HCT116 (cell line): ENCODE results near the gene TPSD1. TPM values are rescaled to one million over a fixed set of nuclear protein-coding genes. Genes with fewer than 3 reads are reported as not detected.

Experiments used
- ATAC-seq: fragments of 200-7000 bp; cut with Tn5 transposase; 2 replicates; pipeline ENCODE4 v1.9.1; 2020; ENCODE audit warnings: mild to moderate bottlenecking, moderate library complexity
- BruUV-seq: library from RNA; stranded (reverse); fragments of 400-500 nt; replicated peaks from 2 replicates; lab custom pipeline; 2021; lab: Mats Ljungman, UMichigan
- CTCF ChIA-PET: fragments of 300-600 bp; sonication (Branson Sonifier 250); formaldehyde crosslinking; loops from one replicate; lab custom pipeline; 2021; ENCODE audit warnings: antibody characterized with exemption; lab: Charles Lee
- POLR2A ChIA-PET: fragments of 300-600, 350-600 bp; sonication (Branson Sonifier 250); formaldehyde crosslinking; loops from one replicate; lab custom pipeline; 2021; ENCODE audit warnings: antibody characterized with exemption; lab: Charles Lee
- RAD21 ChIA-PET, 2 experiments: fragments of 300-600 bp; sonication (Branson Sonifier 250); formaldehyde crosslinking; loops; one replicate each; lab custom pipeline; 2023; ENCODE audit warnings: low total read pairs in 2 of 2; ENCODE audit not compliant: uncharacterized antibody in 2 of 2, unreplicated experiment in 2 of 2, low non-redundant PET in 1 of 2; lab: Charles Lee
- DNase-seq: peaks from one replicate; pipeline ENCODE4 v3.0.0-alpha.2; 2010; ENCODE audit warnings: low read depth, low spot score
- H2AFZ ChIP-seq: fragments of 200-600 bp; shearing (Covaris generic), sonication (generic); 2 replicates; pipeline ENCODE4 v1.6.1; 2017; ENCODE audit warnings: low read depth, mixed run types, mixed read lengths, antibody characterized with exemption, low read length; ENCODE audit not compliant: poor library complexity, severe bottlenecking
- H3K27ac ChIP-seq: 2 replicates; pipeline ENCODE4 v1.5.1; 2012; ENCODE audit warnings: low read depth, low read length
- H3K27me3 ChIP-seq: fragments of 200-600 bp; sonication (generic); 2 replicates; pipeline ENCODE4 v1.6.1; 2016; ENCODE audit warnings: mixed run types, low read length, mixed read lengths; ENCODE audit not compliant: insufficient read depth
- H3K36me3 ChIP-seq, 2 experiments: fragments of 200-500 bp in 1 of 2; fragments of 200-600 bp in 1 of 2; sonication (Bioruptor generic) in 1 of 2; sonication (generic) in 1 of 2; 2 replicates each; pipeline versions ENCODE4 v1.5.1 to v1.6.1; 2014 to 2016; ENCODE audit warnings: low read length in 2 of 2, inconsistent platforms in 1 of 2, mixed read lengths in 1 of 2, mixed run types in 1 of 2; ENCODE audit not compliant: insufficient read depth in 2 of 2, control insufficient read depth in 1 of 2
- H3K4me1 ChIP-seq, 2 experiments: fragments of 200-600 bp in 1 of 2; sonication (generic) in 1 of 2; 2 replicates each; pipeline versions ENCODE4 v1.5.1 to v1.6.1; 2012 to 2017; ENCODE audit warnings: low read length in 2 of 2, inconsistent platforms in 1 of 2, mild to moderate bottlenecking in 1 of 2, mixed read lengths in 1 of 2, mixed run types in 1 of 2, moderate library complexity in 1 of 2; ENCODE audit not compliant: insufficient read depth in 2 of 2, control insufficient read depth in 1 of 2
- H3K4me2 ChIP-seq: fragments of 200-600 bp; sonication (generic); 2 replicates; pipeline ENCODE4 v1.6.1; 2017; ENCODE audit warnings: mixed run types, low read length, mixed read lengths
- H3K4me3 ChIP-seq, 2 experiments: fragments of 200-600 bp in 1 of 2; sonication (generic) in 1 of 2; replicated peaks in 1 of 2; 2 replicates each; pipeline ENCODE4 v1.5.1; 2011 to 2016; ENCODE audit warnings: low read length in 2 of 2, control low read depth in 1 of 2, low read depth in 1 of 2, mild to moderate bottlenecking in 1 of 2, mixed read lengths in 1 of 2, mixed run types in 1 of 2
- H3K79me2 ChIP-seq: fragments of 200-600 bp; sonication (generic); 2 replicates; pipeline ENCODE4 v1.6.1; 2017; ENCODE audit warnings: mild to moderate bottlenecking, mixed run types, low read length, moderate library complexity, mixed read lengths; ENCODE audit not compliant: insufficient read depth
- H3K9ac ChIP-seq: fragments of 200-600 bp; sonication (generic); 2 replicates; pipeline ENCODE4 v1.6.1; 2016; ENCODE audit warnings: low read length, mixed read lengths
- H3K9me2 ChIP-seq: fragments of 200-600 bp; sonication (generic), shearing (Covaris generic); 2 replicates; pipeline ENCODE4 v1.6.1; 2017; ENCODE audit warnings: mixed run types, mild to moderate bottlenecking, moderate library complexity; ENCODE audit not compliant: insufficient read depth
- H3K9me3 ChIP-seq, 2 experiments: fragments of 200-500 bp in 1 of 2; fragments of 200-600 bp in 1 of 2; sonication (Bioruptor generic) in 1 of 2; sonication (generic) in 1 of 2; 2 replicates each; pipeline ENCODE4 v1.6.1; 2014 to 2017; ENCODE audit warnings: low read length in 2 of 2, mixed read lengths in 2 of 2, inconsistent platforms in 1 of 2, low read depth in 1 of 2, mild to moderate bottlenecking in 1 of 2, mixed run types in 1 of 2, moderate library complexity in 1 of 2; ENCODE audit not compliant: control insufficient read depth in 1 of 2, insufficient read depth in 1 of 2
- H4K20me1 ChIP-seq: fragments of 200-600 bp; sonication (generic), shearing (Covaris generic); 2 replicates; pipeline ENCODE4 v1.6.1; 2017; ENCODE audit warnings: mixed run types, mild to moderate bottlenecking, moderate library complexity; ENCODE audit not compliant: insufficient read depth
- ATF3 ChIP-seq: IDR thresholded peaks from 2 replicates; pipeline ENCODE4 v1.6.1; 2012
- CTCF ChIP-seq, 3 experiments: fragments of 200-600 bp in 1 of 3; sonication (generic) in 1 of 3; IDR thresholded peaks in 2 of 3; conservative IDR thresholded peaks in 1 of 3; 2 replicates each; pipeline ENCODE4 v1.5.1; 2012 to 2017; ENCODE audit warnings: low read depth in 2 of 3, low read length in 2 of 3, antibody characterized with exemption in 1 of 3, borderline replicate concordance in 1 of 3, control low read depth in 1 of 3, mild to moderate bottlenecking in 1 of 3, mixed read lengths in 1 of 3, mixed run types in 1 of 3, moderate library complexity in 1 of 3; ENCODE audit not compliant: insufficient read depth in 1 of 3
- FOSL1 ChIP-seq: IDR thresholded peaks from 2 replicates; pipeline ENCODE4 v1.6.1; 2012; ENCODE audit warnings: low read depth
- JUND ChIP-seq: IDR thresholded peaks from 2 replicates; pipeline ENCODE4 v1.6.1; 2012
- POLR2A ChIP-seq: IDR thresholded peaks from 2 replicates; pipeline ENCODE4 v1.7.0; 2011; ENCODE audit warnings: borderline replicate concordance; ENCODE audit not compliant: insufficient read depth, insufficient read length; ENCODE audit errors: extremely low read depth
- POLR2AphosphoS5 ChIP-seq: IDR thresholded peaks from 2 replicates; pipeline ENCODE4 v1.6.1; 2011; ENCODE audit warnings: mild to moderate bottlenecking, low read depth, low read length, moderate library complexity
- REST ChIP-seq: IDR thresholded peaks from 2 replicates; pipeline ENCODE4 v1.6.1; 2012; ENCODE audit warnings: low read depth
- ZFX ChIP-seq: fragments of 450-650 bp; IDR thresholded peaks from 2 replicates; pipeline ENCODE4 v1.6.1; 2017
- ZNF274 ChIP-seq: fragments of 200-500 bp; sonication (Bioruptor generic); IDR thresholded peaks from 2 replicates; pipeline ENCODE4 v1.6.1; 2014; ENCODE audit warnings: mild to moderate bottlenecking, low read depth, low read length, inconsistent platforms
- intact Hi-C: fragments of 100-400 bp; cut with micrococcal nuclease; formaldehyde crosslinking; loops from 2 replicates; pipeline ENCODE4 v1.10.0; 2022
- total RNA-seq: library from RNA; stranded (reverse); gene quantifications from one replicate; pipeline ENCODE4 v1.2.1, GENCODE V29; 2021; ENCODE audit not compliant: unreplicated experiment

TPSD1 gene
- total RNA-seq, 1 experiment from 2014 or later: not detected

- ATAC-seq: no peak
Observed at GRCh38 chr16:1256874-1257322, 1.0 kb downstream of the TPSD1 start.

More at GRCh38 chr16:1256874-1257322, 1.0 kb downstream of the TPSD1 start:
- RAD21 ChIA-PET: no interaction called here
- H3K9me2 ChIP-seq: no peaks in the 10 kb centered on the region
- H3K27me3 ChIP-seq: peaks cover 4% of the 10 kb centered on the region; the same call in 1 of the 2 replicates
- H3K9me3 ChIP-seq: no peaks in the 10 kb centered on the region
- no peaks in the 10 kb centered on the region for H3K79me2 ChIP-seq
- H3K4me2 ChIP-seq: no peak overlapping the region
- no peaks in the 10 kb centered on the region for H4K20me1 ChIP-seq
- no peak for DNase-seq
- H3K27ac ChIP-seq: no peak overlapping the region
- no peak for TF ChIP-seq POLR2AphosphoS5
- no peak for TF ChIP-seq ATF3
- TF ChIP-seq ZNF274: no peak
- no peak for TF ChIP-seq REST
- no peak for TF ChIP-seq JUND
- no peak for TF ChIP-seq FOSL1
- no peak for TF ChIP-seq ZFX
- TF ChIP-seq POLR2A: no peak
- no peak for TF ChIP-seq CTCF (IDR thresholded peaks at IDR 0.05 in 2 of 3, conservative IDR thresholded peaks at IDR 0.05 in 1 of 3; ENCODE audit: borderline replicate concordance in 1 of 3, insufficient read depth in 1 of 3, low read depth in 2 of 3, low read length in 2 of 3)
- TF ChIP-seq, all 23 proteins: peak for 0
- BruUV-seq: no TSS peak
- CTCF ChIA-PET: no interaction called here
- Histone ChIP-seq H3K36me3 (no peaks in the 10 kb centered on the region), H2AFZ (no peak overlapping the region), H3K9ac (no peak overlapping the region), H3K4me3 (no peak overlapping the region), H3K4me1 (peaks cover 4 to 13% of the 10 kb centered on the region in 2 experiments; a peak in 3 of 4 replicates)
- POLR2A ChIA-PET: no interaction called here
- intact Hi-C loops: no loop called here
